Uterus (tissue), 2 donors: ENCODE measurements around the gene MEAK7.

Experiments
- POLR2A ChIP-seq, 2 donors: fragments of 450-650 bp; IDR thresholded peaks; one replicate each; pipeline ENCODE4 v1.6.1; 2016; ENCODE audit warnings: antibody characterized with exemption in 2 of 2, mild to moderate bottlenecking in 1 of 2, moderate library complexity in 1 of 2
- TF ChIP-seq, protein P1 (sequence below), 4 experiments: fragments of 200-600 bp in 2 of 4; fragments of 450-650 bp in 2 of 4; sonication (generic) in 2 of 4; IDR thresholded peaks; one replicate each; pipeline ENCODE4 v1.5.1; 2016 to 2019; ENCODE audit warnings: antibody characterized with exemption in 4 of 4, mild to moderate bottlenecking in 2 of 4, moderate library complexity in 1 of 4

DNA sequence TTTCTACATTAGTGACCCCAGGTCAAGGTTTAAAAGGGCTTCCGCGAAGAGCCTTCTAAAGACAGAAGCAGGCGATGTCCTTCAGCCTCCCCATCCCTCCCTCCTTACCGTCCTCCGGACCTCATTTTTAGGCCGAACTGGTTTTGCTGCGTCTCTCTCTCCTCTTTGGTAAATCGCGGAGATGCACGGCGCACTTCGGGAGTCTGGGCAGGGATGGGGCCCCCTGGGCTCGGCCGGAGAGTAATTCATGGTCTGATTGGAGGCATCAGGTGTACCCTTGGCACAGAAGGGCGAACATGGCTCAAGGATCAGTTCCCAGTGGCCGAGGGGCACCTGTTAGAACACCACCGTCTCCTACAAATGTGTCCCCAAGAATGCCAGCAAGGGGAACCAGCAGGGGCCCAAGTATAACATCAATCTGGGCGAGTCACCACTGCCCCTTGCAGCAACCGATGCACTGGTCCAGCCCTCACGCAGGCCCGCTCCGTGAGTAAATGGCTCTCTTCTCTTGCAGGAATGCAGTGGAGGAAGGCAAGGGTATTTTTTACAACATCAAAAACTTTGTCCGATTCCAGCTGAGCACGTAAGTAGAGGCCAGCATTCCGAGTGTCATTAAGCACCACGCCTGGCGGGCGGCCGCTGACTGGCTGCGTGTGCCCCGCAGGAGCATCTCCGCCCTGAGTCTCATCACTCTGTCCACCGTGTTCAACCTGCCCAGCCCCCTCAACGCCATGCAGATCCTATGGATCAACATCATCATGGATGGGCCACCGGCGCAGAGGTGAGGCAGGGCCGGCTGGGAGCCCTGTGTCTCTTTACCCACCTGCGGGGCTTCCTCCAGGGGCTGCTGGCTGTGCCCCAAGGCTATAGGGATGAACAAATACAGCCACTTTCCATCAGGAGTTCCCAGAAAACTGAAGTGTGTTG is 45.6 kb downstream of the MEAK7 start:
- TF ChIP-seq, protein P1, sequence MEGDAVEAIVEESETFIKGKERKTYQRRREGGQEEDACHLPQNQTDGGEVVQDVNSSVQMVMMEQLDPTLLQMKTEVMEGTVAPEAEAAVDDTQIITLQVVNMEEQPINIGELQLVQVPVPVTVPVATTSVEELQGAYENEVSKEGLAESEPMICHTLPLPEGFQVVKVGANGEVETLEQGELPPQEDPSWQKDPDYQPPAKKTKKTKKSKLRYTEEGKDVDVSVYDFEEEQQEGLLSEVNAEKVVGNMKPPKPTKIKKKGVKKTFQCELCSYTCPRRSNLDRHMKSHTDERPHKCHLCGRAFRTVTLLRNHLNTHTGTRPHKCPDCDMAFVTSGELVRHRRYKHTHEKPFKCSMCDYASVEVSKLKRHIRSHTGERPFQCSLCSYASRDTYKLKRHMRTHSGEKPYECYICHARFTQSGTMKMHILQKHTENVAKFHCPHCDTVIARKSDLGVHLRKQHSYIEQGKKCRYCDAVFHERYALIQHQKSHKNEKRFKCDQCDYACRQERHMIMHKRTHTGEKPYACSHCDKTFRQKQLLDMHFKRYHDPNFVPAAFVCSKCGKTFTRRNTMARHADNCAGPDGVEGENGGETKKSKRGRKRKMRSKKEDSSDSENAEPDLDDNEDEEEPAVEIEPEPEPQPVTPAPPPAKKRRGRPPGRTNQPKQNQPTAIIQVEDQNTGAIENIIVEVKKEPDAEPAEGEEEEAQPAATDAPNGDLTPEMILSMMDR (IDR thresholded peaks at IDR 0.05): no peak
- no peak for TF ChIP-seq POLR2A (IDR thresholded peaks at IDR 0.05)
